HT1080 (cell line): ENCODE data around the gene TGFBR3. TPM values are rescaled to one million over a fixed set of nuclear protein-coding genes. Genes with fewer than 3 reads are reported as not detected.
A peak's percentile ranks its signal among the peaks of the same experiment; 100 is the strongest.

ENCODE experiments used
- DNase-seq: peaks from one replicate; pipeline ENCODE4 v3.0.0-alpha.2; 2015; ENCODE audit warnings: low read depth
- polyA plus RNA-seq, 2 experiments: library from polyadenylated mRNA; depleted of rRNA; stranded (reverse); fragments of >200 nt; gene quantifications; 2 replicates each; pipeline ENCODE4 v1.2.3, GENCODE V29; 2015
- total RNA-seq: library from RNA; depleted of rRNA; stranded (reverse); fragments of >200 nt; shearing (Covaris generic); gene quantifications from 2 replicates; pipeline ENCODE4 v1.2.3, GENCODE V29; 2014; rRNA removed

Gene TGFBR3
- total RNA-seq, result 7.8 and 12.0 TPM in 2 replicates
- polyA plus RNA-seq (2015; cell fraction: cytosol; rRNA removed), result 3.3 and 4.6 TPM in 2 replicates
- polyA plus RNA-seq (2015; cell fraction: nucleus; rRNA removed), result 4.2 and 4.5 TPM in 2 replicates

DNA sequence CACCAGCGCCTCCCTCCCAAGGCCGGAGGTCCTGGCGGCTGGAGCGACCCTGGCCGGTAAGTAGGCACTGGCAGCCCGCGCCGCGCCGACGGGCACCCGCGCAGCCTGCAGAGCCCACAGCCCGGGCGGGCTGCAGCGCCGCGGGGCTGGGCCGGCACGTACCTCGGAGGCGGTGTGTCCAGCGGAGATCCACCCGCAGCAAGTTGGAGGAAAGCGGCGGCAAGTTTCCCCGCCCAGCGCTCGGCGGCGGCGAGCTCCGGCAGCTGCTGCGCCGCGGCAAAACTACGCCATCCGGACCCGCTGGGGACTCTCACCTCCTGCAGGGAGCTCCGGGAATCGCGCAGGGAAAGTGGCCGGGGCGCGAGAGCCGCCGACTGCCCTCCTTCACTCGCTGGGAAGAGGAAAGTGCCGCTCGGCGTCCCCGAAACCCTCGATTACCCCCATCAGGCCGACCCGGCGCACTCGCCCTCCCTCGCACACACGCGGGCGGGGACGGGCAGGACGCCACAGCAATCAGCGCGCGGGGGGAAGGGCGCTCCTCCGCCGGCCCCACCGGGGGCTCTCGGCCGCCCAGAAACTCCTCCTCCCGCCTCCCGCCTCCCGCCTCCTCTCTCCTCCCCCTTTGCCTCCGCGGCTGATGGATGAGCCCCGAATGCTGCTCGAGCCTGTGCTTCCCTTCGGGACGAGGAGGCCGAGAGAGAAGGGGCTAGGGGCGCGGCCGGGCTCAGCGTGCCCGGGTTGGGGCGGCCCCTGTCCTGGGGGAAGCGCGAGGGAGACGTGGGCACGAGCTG lies at the start of gene TGFBR3:
TGFBR3 (minus strand) TSS at position 436 of the 791 bp plus-strand sequence. CDS start 24,620 bp downstream, outside the sequence.
- peak; percentile 89 for DNase-seq

DNA sequence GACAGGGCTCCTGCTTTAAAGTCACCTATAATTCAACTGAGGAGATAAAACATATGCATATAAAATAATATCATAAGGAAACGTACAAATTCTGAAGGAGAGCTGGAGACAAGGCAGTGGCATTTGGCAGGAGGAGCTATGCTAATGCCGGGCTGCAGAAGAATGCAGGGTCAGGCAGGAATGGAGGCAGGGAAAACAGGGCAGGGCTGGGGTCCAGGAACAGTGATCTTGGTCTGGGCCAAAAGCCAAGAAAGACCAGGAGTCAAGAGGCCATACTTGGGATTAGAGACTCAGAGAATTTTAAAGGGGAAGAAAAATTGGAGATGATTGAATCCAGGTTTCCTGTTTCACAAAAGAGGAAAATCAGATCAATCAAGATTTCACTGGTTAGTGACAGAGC lies 43.3 kb upstream of the TGFBR3 start:
- DNase-seq, result no peak

DNA sequence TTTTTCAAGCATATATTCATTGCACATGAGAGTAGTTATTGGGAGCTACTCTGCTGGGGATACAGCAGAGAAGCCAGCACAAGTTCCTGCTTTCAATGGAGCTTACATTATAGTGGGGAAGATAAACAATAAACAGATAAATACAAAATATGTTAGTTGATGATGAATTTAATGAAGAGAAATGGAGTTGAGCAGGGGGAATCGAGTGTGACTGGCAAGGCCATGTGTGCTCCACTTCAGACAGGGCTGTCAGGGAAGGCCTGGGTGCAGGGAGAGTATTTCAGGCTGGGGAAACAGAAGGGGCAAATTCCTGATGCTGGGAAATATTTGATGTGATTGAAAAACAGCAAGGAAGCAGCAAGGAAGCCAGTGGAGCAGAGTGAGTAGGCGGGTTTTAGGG lies 42.1 kb upstream of the TGFBR3 start:
- DNase-seq, result no peak

DNA sequence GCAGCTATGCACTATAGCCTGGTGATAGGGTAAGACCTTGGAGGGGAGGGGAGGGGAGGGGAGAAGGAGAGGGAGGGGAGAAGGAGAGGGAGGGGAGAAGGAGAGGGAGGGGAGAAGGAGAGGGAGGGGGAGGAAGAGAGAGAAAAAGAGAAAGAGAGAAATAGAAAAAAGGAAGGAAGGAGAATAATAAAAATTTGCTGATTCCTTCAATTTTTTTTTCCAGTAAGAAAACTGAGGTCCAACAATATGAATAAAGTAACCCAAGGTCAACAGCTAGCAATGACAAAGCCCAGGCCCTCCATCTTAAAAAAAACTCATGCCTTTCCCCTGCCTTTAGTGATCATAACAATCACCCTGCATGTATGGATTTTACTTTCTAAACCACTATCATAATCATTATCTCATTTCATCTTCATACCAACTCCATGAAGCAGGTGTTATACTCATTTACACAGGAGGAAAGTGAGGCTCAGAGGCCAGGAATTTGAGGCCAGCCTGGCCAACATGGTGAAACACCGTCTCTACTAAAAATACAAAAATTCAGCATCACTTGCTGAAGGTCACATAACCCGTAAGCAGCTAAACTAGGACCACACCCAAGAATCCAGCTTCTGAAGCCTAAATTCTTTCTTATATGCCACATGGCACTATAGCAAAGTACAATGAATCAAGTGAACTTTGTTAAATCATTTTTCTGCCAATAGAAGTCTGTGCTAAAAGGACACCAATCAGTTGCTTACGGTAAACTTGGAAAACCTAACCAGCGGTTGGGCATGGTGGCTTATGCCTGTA lies 39.9 kb upstream of the TGFBR3 start:
- no peak for DNase-seq

DNA sequence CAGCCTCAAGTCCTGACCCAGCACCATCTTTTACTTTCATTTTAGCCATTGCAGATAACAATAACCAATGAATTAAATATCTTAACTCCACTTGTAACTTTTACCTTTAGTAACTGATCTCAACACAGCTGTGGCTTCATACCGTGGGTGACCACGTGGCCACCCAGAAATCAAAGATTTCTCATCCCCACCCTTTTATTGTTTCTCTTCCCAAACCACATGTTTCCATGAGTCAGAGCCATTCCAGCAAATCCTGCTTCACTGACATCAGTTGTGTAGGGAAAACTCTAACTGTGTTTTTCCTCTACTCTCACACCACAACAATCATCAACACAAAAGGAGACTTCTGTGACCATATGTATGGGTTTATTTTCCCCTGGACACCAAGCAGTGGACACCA lies 38.2 kb upstream of the TGFBR3 start:
- peak; percentile 77 for DNase-seq

DNA sequence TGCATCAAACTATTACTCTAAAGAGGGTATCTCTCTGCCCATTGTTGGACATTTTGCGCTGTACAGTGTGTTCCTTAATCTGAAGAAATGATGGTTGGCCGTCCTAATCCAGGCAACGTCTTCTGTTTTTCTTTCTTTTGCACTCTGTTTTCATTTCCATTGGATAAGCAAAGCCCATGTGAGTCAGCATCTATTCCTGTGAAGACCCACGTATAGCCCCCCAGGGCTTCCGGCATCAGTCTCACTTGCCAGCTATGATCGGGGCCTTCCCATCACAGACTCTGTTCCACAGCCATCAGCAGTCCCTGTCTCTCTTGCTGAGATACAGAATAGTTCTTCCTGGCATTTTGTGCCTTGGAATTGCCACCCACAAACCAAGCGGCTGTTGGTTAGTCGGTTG lies 34.0 kb upstream of the TGFBR3 start:
- no peak for DNase-seq

DNA sequence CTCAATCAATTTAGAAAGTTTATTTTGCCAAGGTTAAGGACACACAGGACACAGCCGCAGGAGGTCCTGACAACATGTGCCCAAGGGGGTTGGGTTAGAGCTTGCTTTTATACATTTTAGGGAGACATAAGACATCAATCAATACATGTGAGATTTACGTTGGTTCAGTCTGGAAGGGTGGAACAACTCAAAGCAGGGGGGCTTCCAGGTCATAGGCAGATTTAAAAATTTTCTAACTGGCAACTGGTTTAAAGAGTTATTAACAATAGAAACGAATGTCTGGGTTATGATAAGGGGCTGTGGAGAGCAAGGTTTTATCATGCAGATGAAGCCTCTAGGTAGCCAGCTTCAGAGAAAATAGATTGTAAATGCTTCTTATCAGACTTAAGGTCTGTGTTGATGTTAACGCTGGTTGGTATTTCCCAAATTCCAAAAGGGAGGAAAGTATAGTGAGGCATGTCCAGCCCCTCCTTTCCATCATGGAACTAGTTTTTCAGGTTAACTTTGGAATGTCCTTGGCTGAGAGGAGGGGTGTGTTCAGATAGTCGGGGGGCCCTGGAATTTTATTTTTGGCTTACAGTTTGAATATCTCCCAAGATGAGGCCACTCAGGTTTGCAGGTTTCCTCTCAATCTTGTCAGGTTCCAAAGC lies 31.0 kb upstream of the TGFBR3 start:
- DNase-seq, result no peak

DNA sequence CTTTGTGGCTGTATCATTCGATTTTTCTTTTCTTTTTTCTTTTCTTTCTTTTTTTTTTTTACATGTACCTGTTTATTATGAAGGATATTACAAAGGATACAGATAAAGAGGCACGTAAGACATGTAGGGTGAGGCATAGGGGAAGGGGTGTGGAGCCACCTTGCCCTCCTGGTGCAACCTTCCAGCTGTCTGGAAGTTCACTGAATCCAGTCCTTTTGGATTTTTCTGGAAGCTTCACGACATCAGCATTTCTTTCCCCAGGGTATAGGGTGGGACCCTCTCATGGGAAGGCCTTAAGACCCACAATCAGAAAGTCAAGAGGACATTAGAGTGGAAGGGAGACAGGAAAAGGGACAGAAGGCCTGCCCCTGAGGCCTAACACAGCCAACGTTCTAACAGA lies 30.1 kb upstream of the TGFBR3 start:
- no peak for DNase-seq

DNA sequence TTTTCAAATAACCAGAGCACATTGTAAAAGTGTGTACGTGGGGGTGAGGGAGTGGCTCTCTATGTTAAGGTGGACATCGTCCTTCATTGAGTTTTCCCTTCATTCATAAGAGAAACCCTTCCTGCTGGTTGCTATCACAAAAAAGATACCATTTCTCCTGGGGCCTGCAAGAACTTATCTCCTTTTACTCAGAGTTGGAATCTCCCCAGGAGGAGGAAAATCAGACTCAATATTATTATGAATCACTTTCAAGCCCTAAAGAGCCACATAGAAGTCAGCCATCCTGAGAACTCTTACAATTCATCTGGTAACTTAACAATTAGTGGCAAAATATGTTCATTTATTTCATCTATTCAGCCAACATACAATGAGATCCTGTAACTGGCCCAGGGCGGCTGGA lies 27.1 kb upstream of the TGFBR3 start:
- no peak for DNase-seq

DNA sequence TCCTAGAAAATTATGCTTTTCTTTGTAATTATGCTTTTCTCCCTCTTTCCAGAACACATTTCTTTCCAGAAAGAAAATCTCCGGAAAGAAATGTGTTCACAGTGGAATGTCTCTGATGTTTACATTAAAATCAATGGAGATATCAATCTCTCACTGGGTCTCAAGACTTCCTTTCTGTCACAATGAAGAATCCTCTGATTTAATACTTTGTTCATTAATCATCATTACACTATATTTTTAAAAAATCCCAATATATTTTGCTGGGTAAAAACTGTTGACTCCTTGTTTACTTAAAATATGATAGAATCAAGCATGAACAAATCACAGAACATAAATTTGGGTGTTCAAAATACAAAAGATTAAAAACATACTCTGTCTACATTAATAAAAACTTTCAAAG lies 26.3 kb upstream of the TGFBR3 start:
- no peak for DNase-seq

DNA sequence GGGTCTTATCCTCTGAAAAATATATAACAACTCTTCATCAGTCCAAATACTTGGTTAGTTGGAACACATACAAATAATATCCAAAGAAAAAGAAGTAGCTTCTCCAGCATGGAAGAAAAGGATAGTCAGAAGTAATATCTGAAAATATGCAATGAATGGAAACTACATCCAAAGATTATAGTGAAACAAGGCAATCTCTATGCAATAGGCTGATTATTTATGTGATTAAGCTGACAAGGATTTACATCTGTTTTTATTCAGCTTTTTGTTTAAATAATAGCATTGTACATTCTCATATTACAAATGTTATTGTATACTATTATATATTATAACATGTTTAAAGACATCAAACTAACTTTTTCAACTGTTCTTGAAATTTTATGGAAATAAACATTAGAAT lies 15.3 kb upstream of the TGFBR3 start:
- DNase-seq, result no peak

DNA sequence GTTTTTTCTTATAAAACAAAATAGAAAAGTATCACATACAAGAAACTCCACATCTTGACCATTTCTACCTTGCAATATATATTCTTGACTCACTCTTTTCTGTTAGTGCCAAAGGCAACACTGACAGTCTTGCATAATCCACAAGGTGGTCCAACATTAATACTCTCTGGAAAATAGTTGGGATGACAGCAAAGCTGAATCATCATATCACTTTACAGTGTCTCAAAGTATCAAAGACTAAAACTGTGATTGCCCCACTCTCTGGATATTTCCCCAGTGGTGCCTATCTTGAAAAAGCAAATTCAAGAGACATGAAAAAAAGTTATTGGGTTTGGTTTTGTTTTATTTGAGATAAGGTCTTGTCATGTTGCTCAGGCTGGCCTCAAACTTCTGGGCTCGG lies 14.6 kb upstream of the TGFBR3 start:
- peak; percentile 92 for DNase-seq

DNA sequence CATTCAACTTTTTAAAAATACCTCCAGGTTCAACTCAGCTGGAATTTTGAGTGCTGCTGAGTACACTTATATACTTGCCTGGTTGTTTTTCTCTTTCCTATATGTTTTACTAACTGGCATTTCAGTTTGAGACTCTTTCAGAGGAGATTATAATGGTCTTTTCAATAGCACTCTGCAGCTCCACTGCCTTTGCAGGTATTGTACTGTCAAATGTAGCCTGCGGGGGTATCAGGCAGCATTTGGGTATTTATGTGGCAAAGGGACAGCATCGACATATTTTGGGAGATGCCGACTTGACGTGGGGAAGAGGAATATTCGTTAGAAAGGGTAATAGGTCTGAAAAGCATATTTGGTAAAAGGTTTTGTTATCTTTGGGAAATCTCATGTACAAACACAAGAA lies 11.1 kb upstream of the TGFBR3 start:
- DNase-seq, result no peak

DNA sequence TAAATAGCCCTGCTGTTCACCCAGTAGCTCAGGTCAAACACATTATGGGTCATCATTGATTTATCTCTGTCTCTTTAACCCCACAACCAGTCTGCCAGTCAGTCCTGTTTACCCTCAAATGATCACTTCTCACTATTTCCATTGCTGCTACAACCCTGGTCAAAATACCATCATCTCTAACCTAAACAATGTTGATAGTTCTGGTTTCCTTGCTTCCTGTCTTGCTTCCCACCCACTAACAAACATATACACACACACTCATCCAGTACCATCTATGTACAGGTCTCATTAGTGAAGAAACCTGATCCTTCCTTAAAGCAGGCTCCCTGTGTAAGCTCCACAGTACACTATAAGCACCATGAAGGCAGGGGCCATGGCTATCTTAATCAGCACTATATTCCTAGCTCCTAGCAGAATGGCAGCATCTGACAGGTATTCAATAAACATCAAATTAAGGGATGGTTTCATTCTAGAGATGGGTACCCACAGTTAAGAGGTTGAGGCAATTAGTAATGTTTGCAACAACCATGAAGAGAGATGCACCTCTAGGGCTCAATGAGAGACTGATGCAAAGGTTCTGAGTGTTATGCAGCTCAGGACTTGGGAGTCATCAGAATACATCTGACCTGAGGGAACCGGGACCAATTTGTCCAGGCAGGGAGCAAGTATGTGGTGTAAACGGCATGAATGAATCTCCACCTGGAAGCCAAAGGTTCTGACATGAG lies 10.0 kb upstream of the TGFBR3 start:
- no peak for DNase-seq

DNA sequence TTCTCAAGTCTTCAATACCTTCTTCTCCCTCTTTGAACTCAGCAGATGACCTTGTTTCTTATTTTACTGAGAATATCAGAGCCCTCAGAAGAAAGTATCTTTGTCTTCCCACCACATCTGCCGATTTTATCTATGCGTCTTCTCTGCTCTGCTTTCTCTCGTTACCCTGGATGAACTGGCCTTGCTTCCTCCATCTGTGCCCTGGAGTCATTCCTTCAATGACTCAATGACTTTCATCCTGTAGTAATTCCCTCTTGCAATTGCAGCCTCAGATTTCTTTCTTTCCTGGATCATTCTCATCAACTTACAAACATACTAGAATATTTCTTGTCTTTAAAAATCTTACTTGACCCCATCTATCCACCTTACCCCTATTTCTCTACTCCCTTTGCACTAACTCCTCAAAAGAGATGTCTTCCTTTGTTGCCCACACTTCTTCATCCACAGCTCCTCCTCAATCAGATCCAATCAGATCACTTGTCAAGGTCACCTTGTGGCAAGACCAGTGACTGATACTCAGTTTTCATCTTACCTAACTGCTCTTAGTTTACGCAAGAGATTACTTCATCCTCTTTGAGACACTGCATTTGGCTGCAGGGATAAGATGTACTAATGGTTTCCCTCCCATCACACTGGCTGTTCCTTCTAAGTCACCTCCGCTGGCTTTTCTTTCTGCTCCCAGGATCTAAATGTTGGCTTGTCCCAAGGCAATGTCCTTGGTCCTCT lies 8.2 kb upstream of the TGFBR3 start:
- peak; percentile 11 for DNase-seq

DNA sequence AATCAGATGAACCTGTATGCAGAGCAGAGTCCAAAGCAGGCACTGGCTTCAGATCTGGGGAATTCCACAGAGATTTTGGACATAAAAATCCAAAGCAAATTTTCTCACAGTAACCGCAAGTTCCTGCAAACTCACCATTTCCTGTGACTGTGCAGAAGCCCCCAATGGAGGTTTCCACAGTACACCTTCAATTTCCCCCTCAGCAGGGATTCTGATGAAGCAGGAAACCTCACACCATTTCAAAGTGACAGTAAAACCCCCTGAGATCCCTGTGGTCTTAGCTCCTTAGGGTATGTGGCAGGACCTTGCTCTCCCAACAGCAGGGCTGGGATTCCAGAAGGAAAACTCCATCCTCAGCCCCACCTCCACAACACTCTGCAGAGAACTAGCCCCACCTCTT lies 6.0 kb upstream of the TGFBR3 start:
- peak; percentile 95 for DNase-seq

DNA sequence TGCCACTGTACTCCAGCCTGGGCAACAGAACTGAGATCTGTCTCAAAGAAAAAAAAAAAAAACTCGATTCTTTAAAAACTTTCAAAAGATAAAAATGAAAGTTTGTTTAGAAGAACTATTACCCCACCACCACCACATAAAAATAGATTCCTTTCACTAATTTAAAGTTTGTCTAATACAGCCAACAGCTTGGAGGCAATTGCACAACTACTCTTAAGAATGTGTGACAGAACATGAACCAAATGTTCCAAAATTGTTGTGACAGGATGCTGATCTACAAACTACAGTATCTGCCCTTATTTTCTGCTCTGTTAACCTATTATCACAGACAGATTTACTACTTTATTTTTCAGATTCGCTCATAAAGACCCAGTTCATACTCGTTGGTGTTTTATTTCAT lies 5.5 kb upstream of the TGFBR3 start:
- no peak for DNase-seq

DNA sequence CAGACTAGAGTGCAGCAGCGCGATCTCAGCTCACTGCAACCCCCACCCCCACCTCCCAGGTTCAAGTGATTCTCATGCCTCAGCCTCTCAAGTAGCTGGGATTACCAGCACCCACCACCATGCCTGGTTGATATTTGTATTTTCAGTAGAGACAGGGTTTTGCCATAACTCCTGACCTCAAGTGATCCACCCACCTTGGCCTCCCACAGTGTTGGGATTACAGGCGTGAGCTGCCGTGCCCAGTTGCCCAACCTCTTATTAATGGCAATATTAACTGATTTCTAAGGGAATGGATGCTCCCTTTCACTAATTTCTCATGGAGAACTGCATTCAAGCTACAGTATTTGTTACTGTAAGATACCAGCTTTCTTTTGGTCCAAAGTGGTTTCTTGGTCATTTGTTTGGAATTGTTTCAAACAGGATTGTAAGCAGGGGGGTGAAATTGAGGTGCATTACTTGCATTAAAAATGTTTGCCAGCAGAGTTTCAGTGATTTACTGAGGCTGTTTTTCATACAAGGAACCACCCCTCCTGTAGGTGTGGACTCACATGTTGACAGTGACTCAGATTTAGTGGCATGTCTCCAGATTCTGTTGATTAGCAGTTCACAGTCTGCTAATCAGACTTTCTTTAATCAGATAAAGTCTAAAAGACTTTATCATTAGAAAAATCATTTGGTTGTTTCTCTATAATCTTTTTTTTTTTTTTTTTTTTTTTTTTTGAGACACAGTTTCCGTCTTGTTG lies 3.9 kb upstream of the TGFBR3 start:
- DNase-seq, result peak; percentile 48

DNA sequence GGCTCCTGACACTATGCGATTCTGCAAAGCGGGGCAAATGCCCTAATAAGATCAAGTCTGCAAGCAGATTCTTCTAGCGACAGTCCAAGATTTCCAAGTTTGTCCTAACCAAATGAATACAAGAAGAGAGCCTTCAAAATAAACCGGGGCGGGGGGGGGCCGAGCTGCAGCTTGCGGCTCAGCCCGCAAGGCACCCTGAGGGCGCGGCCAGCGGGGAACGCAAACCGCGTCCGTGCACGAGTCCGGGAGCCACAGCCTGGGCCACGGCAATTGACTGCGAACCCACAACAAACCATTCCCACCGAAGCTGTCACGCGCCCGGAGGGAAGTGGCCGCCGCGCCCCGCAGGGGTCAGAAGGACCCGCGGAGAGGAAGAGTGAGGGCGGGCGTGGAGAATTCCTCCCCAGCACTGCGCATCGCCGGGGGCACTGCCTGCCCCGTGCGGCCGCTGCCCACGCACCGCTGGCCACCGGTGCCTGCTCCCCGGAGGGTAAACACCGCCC lies 687 bp downstream of the TGFBR3 start:
- DNase-seq, result no peak
